HEK293 (cell line): ENCODE measurements around the gene CNOT2.

Experiments used
- CTCF ChIA-PET: fragments of 350-600 bp; formaldehyde crosslinking; extraction: SDS; loops from one replicate; lab custom pipeline; 2021; ENCODE audit warnings: antibody characterized with exemption; lab: Yijun Ruan, JAX
- POLR2A ChIA-PET: fragments of 300-600 bp; formaldehyde crosslinking; extraction: SDS; loops from one replicate; lab custom pipeline; 2020; ENCODE audit warnings: antibody characterized with exemption, inconsistent platforms; lab: Yijun Ruan, JAX
- H3K27ac ChIP-seq: fragments of 200-500 bp; sonication (Bioruptor generic); 2 replicates; pipeline ENCODE4 v1.5.1; 2014; ENCODE audit warnings: low read depth, low read length, control low read depth, inconsistent platforms; ENCODE audit errors: extremely low read depth
- H3K36me3 ChIP-seq, 2 experiments: fragments of 200-500 bp in 1 of 2; sonication (Bioruptor generic) in 1 of 2; 1 replicate in 1 of 2; 2 replicates in 1 of 2; pipeline ENCODE4 v1.5.1; 2014 to 2017; ENCODE audit warnings: inconsistent platforms in 2 of 2, low read length in 2 of 2; ENCODE audit not compliant: control insufficient read depth in 2 of 2, insufficient read depth in 1 of 2
- H3K4me1 ChIP-seq: fragments of 200-500 bp; sonication (Bioruptor generic); 2 replicates; pipeline ENCODE4 v1.5.1; 2014; ENCODE audit warnings: mild to moderate bottlenecking, low read length, inconsistent platforms; ENCODE audit not compliant: control insufficient read depth, insufficient read depth
- H3K4me3 ChIP-seq: 2 replicates; pipeline ENCODE4 v1.5.1; 2011; ENCODE audit warnings: low read depth, mild to moderate bottlenecking, control low read depth, low read length, moderate library complexity
- H3K9me3 ChIP-seq: fragments of 200-500 bp; sonication (Bioruptor generic); 2 replicates; pipeline ENCODE4 v1.5.1; 2014; ENCODE audit warnings: low read depth, low read length, inconsistent platforms; ENCODE audit not compliant: control insufficient read depth, insufficient read depth
- GFI1B ChIP-seq: fragments of 450-650 bp; formaldehyde crosslinking; IDR thresholded peaks from 2 replicates; pipeline ENCODE4 v1.5.1; 2016; ENCODE audit warnings: missing biosample characterization, missing genetic modification characterization
- HOXD13 ChIP-seq: sonication (generic); formaldehyde crosslinking; IDR thresholded peaks from 2 replicates; pipeline ENCODE4 v1.8.0; 2022; ENCODE audit warnings: missing genetic modification reagents, borderline replicate concordance
- KLF7 ChIP-seq: fragments of 450-650 bp; formaldehyde crosslinking; IDR thresholded peaks from 2 replicates; pipeline ENCODE4 v1.5.1; 2016; ENCODE audit warnings: missing biosample characterization, missing genetic modification characterization, borderline replicate concordance
- OVOL3 ChIP-seq: fragments of 450-650 bp; formaldehyde crosslinking; IDR thresholded peaks from 2 replicates; pipeline ENCODE4 v1.5.1; 2016; ENCODE audit warnings: missing biosample characterization, missing genetic modification characterization
- PBX3 ChIP-seq: sonication (generic); formaldehyde crosslinking; IDR thresholded peaks from 2 replicates; pipeline ENCODE4 v1.8.1; 2022; ENCODE audit warnings: mild to moderate bottlenecking, moderate library complexity, missing genetic modification reagents
- PRDM4 ChIP-seq: fragments of 450-650 bp; formaldehyde crosslinking; IDR thresholded peaks from 2 replicates; pipeline ENCODE4 v1.5.1; 2017; ENCODE audit warnings: missing biosample characterization, missing genetic modification characterization
- SETDB1 ChIP-seq: IDR thresholded peaks from one replicate; pipeline ENCODE4 v1.6.1; 2017; ENCODE audit warnings: mild to moderate bottlenecking, low read length, moderate library complexity, mixed read lengths; ENCODE audit not compliant: insufficient read length
- WT1 ChIP-seq: fragments of 450-650 bp; formaldehyde crosslinking; IDR thresholded peaks from 2 replicates; pipeline ENCODE4 v1.5.1; 2016; ENCODE audit warnings: missing biosample characterization, missing genetic modification characterization
- ZNF10 ChIP-seq: fragments of 450-650 bp; formaldehyde crosslinking; IDR thresholded peaks from 2 replicates; pipeline ENCODE4 v1.5.1; 2017; ENCODE audit warnings: missing biosample characterization, missing genetic modification characterization
- ZNF302 ChIP-seq: fragments of 450-650 bp; formaldehyde crosslinking; IDR thresholded peaks from 2 replicates; pipeline ENCODE4 v1.5.1; 2016; ENCODE audit warnings: missing biosample characterization, missing genetic modification characterization, low read depth
- ZNF426 ChIP-seq: fragments of 450-650 bp; formaldehyde crosslinking; IDR thresholded peaks from 2 replicates; pipeline ENCODE4 v1.5.1; 2017; ENCODE audit warnings: missing biosample characterization, missing genetic modification characterization, mild to moderate bottlenecking, inconsistent platforms, moderate library complexity
- ZNF518A ChIP-seq: fragments of 450-650 bp; formaldehyde crosslinking; conservative IDR thresholded peaks from 2 replicates; pipeline ENCODE4 v1.5.1; 2016; ENCODE audit warnings: low read depth, missing biosample characterization, missing genetic modification characterization
- ZNF530 ChIP-seq: fragments of 450-650 bp; formaldehyde crosslinking; IDR thresholded peaks from 2 replicates; pipeline ENCODE4 v1.5.1; 2016; ENCODE audit warnings: low read depth, missing biosample characterization, missing genetic modification characterization
- ZNF639 ChIP-seq: fragments of 450-650 bp; formaldehyde crosslinking; IDR thresholded peaks from 2 replicates; pipeline ENCODE4 v1.5.1; 2016; ENCODE audit warnings: missing biosample characterization, missing genetic modification characterization
- ZNF664 ChIP-seq: fragments of 450-650 bp; formaldehyde crosslinking; IDR thresholded peaks from 2 replicates; pipeline ENCODE4 v1.5.1; 2016; ENCODE audit warnings: missing biosample characterization, missing genetic modification characterization
- ZSCAN18 ChIP-seq: fragments of 450-650 bp; formaldehyde crosslinking; IDR thresholded peaks from 2 replicates; pipeline ENCODE4 v1.5.1; 2016; ENCODE audit warnings: missing biosample characterization, missing genetic modification characterization
- ZSCAN30 ChIP-seq: fragments of 450-650 bp; IDR thresholded peaks from 2 replicates; pipeline ENCODE4 v1.5.1; 2018; ENCODE audit warnings: missing biosample characterization, mild to moderate bottlenecking, missing genetic modification characterization, moderate library complexity
- ZSCAN4 ChIP-seq: fragments of 450-650 bp; formaldehyde crosslinking; IDR thresholded peaks from 2 replicates; pipeline ENCODE4 v1.5.1; 2017; ENCODE audit warnings: missing biosample characterization, missing genetic modification characterization
- ZXDB ChIP-seq: fragments of 450-650 bp; formaldehyde crosslinking; IDR thresholded peaks from 2 replicates; pipeline ENCODE4 v1.5.1; 2016; ENCODE audit warnings: missing biosample characterization, missing genetic modification characterization

CNOT2 gene

GRCh38 chr12:70272510-70272909, 29.3 kb downstream of the CNOT2 start:
- POLR2A ChIA-PET, result no interaction called here
- Histone ChIP-seq H3K9me3 (no peaks in the 10 kb centered on the region), H3K4me3 (no peak overlapping the region), H3K4me1 (peaks cover 17% of the 10 kb centered on the region), H3K27ac (no peak overlapping the region), H3K36me3 (no peaks in the 10 kb centered on the region)
- CTCF ChIA-PET, result no interaction called here
- no peak for TF ChIP-seq PBX3 (CRISPR knock-in tag)
- TF ChIP-seq ZNF10 (tag by site-specific recombination), result no peak
- no peak for TF ChIP-seq HOXD13
- no peak for TF ChIP-seq ZSCAN30 (tag by site-specific recombination)

- Histone ChIP-seq H3K4me1 (peaks cover 7% of the 10 kb centered on the region), H3K9me3 (no peaks in the 10 kb centered on the region), H3K36me3 (peaks cover 0 to 2% of the 10 kb centered on the region in 2 experiments; a peak in 1 of 3 replicates), H3K27ac (no peak overlapping the region), H3K4me3 (no peak overlapping the region)
- ChIA-PET CTCF (interaction anchor here (0.7 kb wide), 1 partner anchor 26 kb away, joined by 8 read pairs; no protein-coding TSS in a partner anchor), POLR2A (interaction anchor here (1.1 kb wide), 1 partner anchor 33 kb away, joined by 3 read pairs; no protein-coding TSS in a partner anchor)
- TF ChIP-seq OVOL3, result no peak
- no peak for TF ChIP-seq ZNF302
- TF ChIP-seq SETDB1, result peak; percentile 56
Observed at GRCh38 chr12:70275045-70275444, 31.8 kb downstream of the CNOT2 start.

- no peak overlapping the region for H3K4me3 ChIP-seq
- H3K27ac ChIP-seq, result no peak overlapping the region
- CTCF ChIA-PET, result no interaction called here
- POLR2A ChIA-PET, result no interaction called here
- H3K9me3 ChIP-seq, result no peaks in the 10 kb centered on the region
- H3K36me3 ChIP-seq, result peaks cover 0 to 5% of the 10 kb centered on the region in 2 experiments; a peak in 1 of 3 replicates
- no peaks in the 10 kb centered on the region for H3K4me1 ChIP-seq
- TF ChIP-seq ZNF302, result no peak
- no peak for TF ChIP-seq ZSCAN18
- TF ChIP-seq ZXDB (tag by site-specific recombination), result no peak
- no peak for TF ChIP-seq ZNF518A
- no peak for TF ChIP-seq KLF7 (tag by site-specific recombination)
- TF ChIP-seq WT1 (tag by site-specific recombination), result no peak
- no peak for TF ChIP-seq ZNF639 (tag by site-specific recombination)
- no peak for TF ChIP-seq ZNF664 (tag by site-specific recombination)
- TF ChIP-seq OVOL3, result no peak
- TF ChIP-seq ZNF530 (tag by site-specific recombination), result no peak
- no peak for TF ChIP-seq GFI1B (tag by site-specific recombination)
- TF ChIP-seq ZSCAN4 (tag by site-specific recombination), result no peak
- TF ChIP-seq ZNF426 (tag by site-specific recombination), result no peak
- no peak for TF ChIP-seq PRDM4 (tag by site-specific recombination)
Observed at GRCh38 chr12:70277973-70278372, 34.7 kb downstream of the CNOT2 start.
